Epithelial cell of proximal tubule (primary cell): ENCODE results near the gene AHI1. TPM values are rescaled to one million over a fixed set of nuclear protein-coding genes. Genes with fewer than 3 reads are reported as not detected.
"Not testable (repeated sequence)": the region's sequence is repeated elsewhere in the genome, so short reads cannot be mapped to it uniquely, and the experiment has no call there.

Experiments
- DNase-seq: peaks from one replicate; pipeline ENCODE4 v3.0.0-alpha.2; 2011; ENCODE audit warnings: low read depth
- H3K4me3 ChIP-seq: 2 replicates; pipeline ENCODE4 v1.5.1; 2011; ENCODE audit warnings: low read depth, mild to moderate bottlenecking, low read length
- total RNA-seq: library from RNA; depleted of rRNA; stranded (reverse); fragments of >200 nt; gene quantifications from 2 replicates; pipeline ENCODE4 v1.2.3, GENCODE V29; 2015
- TF ChIP-seq, protein P1 (sequence below): conservative IDR thresholded peaks from 2 replicates; pipeline ENCODE4 v1.5.1; 2012; ENCODE audit warnings: low read depth, mild to moderate bottlenecking, low read length

Gene AHI1
- total RNA-seq, 1 donor from 2014 or later = 7.5 TPM

DNA sequence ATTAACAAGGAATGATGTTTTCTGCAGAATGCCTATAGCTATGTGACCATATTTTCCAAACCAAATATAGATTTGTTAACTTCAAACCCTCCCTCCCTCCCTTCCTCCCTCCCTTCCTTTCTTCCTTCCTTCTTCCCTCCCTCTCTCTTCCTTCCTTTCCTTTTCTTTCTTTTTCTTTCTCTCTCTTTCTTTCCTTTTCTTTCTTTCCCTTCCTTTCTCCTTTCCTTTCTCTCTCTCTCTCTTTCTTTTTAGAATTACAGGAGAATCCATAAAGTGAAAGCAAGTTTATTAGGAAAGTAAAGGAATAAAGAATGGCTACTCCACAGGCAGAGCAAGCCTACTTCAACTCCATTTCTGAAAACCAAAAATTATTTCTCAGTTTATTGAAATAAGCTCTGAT is 153.0 kb downstream of the AHI1 start:
- no peak overlapping the region for H3K4me3 ChIP-seq
- DNase-seq = no peak
- TF ChIP-seq, protein P1, sequence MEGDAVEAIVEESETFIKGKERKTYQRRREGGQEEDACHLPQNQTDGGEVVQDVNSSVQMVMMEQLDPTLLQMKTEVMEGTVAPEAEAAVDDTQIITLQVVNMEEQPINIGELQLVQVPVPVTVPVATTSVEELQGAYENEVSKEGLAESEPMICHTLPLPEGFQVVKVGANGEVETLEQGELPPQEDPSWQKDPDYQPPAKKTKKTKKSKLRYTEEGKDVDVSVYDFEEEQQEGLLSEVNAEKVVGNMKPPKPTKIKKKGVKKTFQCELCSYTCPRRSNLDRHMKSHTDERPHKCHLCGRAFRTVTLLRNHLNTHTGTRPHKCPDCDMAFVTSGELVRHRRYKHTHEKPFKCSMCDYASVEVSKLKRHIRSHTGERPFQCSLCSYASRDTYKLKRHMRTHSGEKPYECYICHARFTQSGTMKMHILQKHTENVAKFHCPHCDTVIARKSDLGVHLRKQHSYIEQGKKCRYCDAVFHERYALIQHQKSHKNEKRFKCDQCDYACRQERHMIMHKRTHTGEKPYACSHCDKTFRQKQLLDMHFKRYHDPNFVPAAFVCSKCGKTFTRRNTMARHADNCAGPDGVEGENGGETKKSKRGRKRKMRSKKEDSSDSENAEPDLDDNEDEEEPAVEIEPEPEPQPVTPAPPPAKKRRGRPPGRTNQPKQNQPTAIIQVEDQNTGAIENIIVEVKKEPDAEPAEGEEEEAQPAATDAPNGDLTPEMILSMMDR = no peak

DNA sequence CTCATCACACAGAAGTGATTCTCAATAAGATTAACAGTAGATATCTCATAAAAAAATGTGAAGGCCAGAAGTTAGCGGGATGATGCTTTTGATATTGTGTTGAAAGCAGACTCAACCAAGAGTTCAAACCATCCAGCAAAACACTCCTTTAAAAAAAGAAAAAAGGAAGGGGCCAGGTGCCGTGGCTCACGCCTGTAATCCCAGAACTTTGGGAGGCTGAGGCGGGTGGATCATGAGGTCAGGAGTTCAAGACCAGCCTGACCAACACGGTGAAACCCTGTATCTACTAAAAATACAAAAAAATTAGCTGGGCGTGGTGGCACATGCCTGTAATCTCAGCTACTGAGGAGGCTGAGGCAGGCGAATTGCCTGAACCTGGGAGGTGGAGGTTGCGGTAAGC is 157.6 kb downstream of the AHI1 start:
- H3K4me3 ChIP-seq, DNase-seq: not testable (repeated sequence)

DNA sequence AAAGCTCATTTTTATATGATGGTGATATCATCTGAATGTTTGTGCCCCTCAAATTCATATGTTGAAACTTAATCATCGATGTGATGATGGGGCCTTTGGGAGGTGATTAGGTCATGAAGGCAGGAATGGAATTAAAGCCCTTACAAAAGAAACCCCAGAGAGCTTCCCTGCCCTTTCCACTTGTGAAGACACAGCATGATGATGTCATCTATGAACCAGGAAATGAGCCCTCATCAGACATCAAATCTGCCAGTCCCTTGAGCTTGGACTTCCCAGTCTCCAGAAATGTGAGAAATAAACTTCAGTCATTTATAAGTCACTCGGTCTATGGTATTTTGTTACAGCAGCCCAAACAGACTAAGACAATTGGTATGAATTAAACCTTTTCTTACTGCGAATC is 163.4 kb downstream of the AHI1 start:
- H3K4me3 ChIP-seq = no peak overlapping the region
- TF ChIP-seq, protein P1 = no peak
- DNase-seq = no peak

DNA sequence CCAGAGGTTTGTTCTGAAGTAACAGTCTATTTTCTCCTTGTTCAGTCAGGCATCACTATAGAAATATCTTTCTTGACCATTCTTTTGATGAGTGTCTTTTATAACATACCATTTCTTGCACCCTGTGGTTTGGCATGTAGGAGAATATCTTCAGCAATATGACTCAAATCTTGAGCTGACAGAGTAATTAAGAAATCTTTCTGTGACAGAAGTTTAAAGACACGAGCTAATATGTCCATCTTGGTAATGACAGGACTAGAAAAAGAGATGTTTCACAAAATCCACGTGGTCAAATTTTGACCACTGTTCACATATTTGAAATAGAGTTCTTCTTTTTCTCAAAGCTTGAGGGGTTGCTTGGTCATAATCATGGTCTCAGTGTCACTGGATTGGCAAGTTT is 166.5 kb downstream of the AHI1 start:
- no peak overlapping the region for H3K4me3 ChIP-seq
- TF ChIP-seq, protein P1 = no peak
- DNase-seq = no peak

DNA sequence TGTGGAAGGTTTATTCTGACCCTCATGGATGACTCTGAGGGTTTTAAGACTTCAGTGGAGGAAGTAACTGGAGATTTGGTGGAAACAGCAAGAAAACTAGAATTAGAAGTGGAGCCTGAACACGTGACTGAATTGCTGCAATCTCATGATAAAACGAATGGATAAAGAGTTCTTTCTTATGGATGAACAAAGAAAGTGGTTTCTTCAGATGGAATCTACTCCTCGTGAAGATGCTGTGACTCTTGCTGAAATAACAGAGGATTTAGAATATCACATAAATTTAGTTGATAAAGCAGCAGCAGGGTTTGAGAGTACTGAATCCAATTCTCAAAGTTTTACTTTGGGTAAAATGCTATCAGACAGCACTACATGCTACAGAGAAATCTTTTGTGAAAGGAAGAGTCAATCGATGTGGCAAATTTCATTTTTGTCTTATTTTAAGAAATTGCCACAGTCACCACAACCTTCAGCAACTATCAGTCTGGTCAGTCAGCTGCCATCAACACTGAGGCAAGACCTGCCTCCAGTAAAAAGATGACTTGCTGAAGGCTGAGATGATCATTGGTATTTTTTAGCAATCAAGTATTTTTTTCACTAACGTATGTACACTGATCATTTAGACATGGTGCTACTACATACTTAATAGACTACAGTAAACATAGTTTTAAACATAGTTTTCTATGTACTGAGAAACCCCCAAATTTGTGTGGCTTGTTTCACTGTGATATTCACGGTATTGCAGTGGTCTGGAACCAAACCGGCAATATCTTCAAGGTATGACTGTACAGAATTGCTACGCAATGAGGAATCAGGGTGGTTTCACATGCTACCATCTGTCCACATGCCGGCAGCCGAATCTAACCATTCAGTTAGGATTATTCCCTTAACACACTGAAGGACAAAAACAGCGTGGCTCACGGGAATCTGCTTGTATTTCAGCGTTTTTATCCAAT is 167.4 kb downstream of the AHI1 start:
- H3K4me3 ChIP-seq = no peak overlapping the region
- TF ChIP-seq, protein P1 = no peak
- no peak for DNase-seq

DNA sequence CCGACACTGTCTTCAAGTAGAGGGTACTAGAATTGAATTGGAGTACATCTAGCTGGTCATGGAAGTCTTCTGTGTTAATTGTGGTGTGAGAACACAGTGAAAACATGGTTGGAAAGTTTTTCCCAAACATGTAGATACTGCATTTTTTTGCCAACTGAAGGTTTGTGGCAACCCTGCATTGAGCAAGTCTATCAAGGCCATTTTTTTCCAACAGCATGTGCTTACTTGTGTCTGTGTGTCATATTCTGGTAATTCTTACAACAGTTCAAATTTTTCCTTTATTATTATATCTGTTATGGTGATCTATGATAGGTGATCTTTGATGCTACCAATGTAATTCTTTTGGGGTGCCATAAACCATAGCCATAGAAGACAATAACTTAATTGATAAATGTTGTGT is 169.4 kb downstream of the AHI1 start:
- TF ChIP-seq, protein P1 = no peak
- no peak for DNase-seq
- H3K4me3 ChIP-seq = no peak overlapping the region

DNA sequence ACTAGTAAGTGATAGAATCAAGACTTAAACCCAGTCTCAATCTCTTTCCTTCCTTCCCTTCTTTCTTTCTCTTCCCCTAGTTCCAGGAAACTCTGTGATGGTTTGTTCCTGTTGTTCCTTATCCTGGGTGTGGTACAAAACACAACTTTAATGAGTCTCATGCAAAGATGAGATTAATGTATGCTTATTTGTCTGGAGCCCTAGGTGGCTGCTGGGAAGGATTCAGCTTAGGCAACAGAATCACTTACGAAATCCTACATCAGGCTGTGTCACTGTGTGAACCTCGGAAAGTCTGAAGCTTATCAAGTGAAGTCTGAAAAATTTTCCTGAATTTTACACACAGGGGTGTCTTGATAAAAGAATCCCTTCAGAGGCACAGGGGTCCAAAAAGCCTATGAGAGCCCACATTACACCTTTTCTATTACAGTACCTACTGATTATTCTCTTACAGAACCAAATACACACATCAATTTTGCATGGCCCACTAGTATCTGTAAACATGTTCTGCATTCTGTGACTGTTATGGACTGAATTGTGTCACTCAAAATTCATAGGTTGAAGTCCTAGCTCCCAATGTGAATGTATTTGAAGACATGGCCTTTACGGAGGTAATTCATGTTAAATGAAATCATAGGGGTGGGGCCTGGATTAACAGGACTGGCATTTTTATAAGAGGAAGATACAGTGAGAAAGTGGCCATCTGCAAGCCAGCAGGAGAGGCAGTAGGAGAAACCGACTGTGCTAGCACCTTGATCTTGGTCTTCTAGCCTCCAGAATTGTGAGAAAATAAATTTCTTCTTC is 171.7 kb downstream of the AHI1 start:
- no peak for DNase-seq
- H3K4me3 ChIP-seq = no peak overlapping the region
- TF ChIP-seq, protein P1 = no peak
